NCI-H524 (cell line): Measurements from ENCODE around the gene TMEM175.
A peak's percentile ranks its signal among the peaks of the same experiment; 100 is the strongest.

Experiments
- DNase-seq, 2 experiments: peaks; one replicate each; lab custom pipeline; 2025; lab: John Stamatoyannopoulos, UW

Gene TMEM175

GRCh38 chr4:959338-960139, 27.3 kb downstream of the TMEM175 start:
- no peak for DNase-seq

- no peak for DNase-seq
Measured at GRCh38 chr4:960140-960635, 27.9 kb downstream of the TMEM175 start.

DNA sequence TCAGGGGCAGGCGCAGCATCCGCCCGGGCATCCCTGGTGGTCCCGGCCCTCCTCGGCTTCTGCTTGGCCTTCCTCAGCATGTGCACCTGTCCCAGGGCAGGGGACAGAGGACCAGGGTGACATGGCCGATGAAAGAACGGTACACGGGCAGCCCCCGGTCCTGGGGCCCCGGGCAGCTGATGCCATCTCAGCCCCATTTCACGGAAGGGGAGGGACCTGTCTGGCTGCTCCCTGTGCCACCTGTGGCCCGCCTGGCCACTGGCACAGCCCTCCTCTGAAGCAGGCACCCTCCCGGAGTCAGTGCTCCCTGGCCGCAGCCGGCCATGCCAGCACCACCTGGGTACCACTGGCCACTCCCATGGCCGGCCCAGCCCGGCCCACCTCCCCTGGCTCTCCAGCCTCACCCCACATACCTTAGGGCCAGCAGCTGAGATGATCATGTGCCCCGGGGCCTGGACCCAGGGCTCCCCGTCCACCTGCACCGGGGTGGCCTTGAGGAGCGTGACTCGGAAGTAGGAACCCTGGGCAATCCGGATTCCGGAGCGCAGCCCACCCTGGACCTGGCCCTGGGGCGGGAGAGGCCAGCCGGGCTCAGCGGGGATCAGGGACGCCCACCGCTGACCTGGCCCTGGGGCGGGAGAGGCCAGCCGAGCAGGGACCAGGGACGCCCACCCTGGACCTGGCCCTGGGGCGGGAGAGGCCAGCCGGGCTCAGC, 28.5 kb downstream of the TMEM175 start:
- no peak for DNase-seq

GRCh38 chr4:961351-962230, 29.3 kb downstream of the TMEM175 start:
- DNase-seq, result no peak

GRCh38 chr4:962231-963208, 30.3 kb downstream of the TMEM175 start:
- DNase-seq, result peak in 1 of 2 experiments; percentile 27

DNA sequence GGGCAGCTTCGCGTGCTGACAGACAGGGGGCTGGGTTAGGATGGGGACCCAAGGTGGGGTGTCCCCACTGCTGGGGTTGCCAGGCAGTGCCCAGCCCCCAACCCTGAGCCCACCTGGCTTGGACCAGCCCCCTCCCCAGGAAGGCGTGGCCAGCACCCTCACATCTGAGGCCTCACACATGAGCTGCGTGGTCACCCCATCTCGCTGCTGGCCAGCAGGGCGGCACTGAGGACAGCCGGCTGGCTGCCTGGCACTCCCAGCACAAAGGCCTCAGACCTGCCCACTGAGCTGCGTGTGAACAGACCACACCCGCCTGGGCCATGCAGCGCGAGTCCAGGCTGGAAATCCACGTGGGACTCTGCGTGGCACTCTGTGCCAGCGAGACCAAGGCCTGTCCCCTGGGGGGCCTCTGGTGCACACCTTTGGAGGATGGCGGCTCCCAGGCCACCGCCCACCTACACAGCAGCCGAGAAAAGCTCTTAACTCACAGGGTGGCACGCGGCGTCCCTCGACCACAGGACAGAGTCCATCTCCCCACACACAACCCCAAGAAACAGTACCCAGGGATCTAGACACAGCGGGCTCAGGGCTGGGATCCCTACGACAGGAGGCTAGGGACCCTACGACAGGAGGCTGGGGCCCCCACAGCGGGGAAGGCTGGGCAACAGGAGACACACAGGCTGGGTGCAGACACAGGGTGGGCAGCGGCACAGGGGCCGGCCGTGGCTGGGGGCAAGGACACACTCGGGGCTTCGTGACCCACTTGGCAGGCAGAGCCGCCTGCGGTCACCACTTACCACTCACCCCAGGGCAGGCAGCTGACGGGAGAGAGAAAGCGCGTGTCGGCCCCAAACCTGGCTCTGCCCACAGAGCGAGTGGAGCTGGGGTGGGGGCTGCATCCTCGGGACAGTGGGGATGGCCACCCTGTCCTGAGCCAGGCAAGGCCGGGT, 31.3 kb downstream of the TMEM175 start:
- DNase-seq, result no peak

DNA sequence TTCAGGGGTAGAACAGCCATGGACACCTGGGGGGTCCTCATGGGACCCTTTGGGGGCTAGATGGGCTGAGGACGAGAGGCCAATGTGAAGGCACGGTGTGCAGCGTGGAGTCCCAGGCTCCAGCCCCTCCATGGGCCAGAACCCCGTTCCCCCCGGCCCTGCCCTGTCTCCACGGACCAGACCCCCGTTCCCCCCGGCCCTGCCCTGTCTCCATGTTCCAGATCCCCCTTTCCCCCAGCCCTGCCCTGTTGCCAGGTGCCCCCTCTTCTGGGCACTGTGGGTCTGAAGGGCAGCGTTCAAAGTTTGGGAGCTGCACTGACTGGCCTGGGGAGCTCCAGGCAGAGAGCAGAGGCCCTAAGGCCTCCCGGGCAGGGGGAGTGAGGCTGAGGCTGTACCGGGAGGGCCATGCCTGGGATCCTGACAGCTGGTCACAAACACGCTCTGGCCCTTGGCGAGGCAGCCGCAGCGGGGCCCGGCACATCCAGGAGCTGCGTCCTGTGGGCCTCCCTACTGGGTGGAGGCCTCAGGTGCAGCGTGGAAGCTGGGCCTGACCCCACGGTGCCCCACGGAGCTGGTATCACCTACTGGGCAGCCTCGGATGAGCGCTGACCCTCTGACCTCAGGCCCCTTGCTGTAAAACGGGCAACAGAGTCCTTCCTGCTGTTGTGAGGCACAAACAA, 32.2 kb downstream of the TMEM175 start:
- no peak for DNase-seq

- no peak for DNase-seq
Measured at GRCh38 chr4:965048-965765, 32.9 kb downstream of the TMEM175 start.

DNA sequence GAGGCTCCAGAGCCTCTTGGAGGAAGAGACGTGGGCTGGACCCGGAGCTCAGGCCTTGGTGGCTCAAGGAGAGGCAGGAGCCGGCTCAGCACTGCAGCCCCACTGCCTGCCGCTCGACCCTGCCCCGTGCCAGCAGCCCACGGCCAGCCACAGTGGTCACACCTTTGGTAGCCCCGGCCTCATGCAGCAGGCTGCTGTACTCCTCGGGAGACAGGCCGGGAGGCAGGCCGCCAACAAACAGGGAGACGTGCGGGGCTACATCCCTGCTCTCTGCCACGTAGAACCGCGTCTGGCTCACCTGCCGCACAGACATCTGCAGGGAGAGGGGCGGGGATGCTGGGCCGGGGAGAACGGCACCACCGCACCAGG, 33.5 kb downstream of the TMEM175 start:
- no peak for DNase-seq

GRCh38 chr4:966266-967112, 34.2 kb downstream of the TMEM175 start:
- no peak for DNase-seq

DNA sequence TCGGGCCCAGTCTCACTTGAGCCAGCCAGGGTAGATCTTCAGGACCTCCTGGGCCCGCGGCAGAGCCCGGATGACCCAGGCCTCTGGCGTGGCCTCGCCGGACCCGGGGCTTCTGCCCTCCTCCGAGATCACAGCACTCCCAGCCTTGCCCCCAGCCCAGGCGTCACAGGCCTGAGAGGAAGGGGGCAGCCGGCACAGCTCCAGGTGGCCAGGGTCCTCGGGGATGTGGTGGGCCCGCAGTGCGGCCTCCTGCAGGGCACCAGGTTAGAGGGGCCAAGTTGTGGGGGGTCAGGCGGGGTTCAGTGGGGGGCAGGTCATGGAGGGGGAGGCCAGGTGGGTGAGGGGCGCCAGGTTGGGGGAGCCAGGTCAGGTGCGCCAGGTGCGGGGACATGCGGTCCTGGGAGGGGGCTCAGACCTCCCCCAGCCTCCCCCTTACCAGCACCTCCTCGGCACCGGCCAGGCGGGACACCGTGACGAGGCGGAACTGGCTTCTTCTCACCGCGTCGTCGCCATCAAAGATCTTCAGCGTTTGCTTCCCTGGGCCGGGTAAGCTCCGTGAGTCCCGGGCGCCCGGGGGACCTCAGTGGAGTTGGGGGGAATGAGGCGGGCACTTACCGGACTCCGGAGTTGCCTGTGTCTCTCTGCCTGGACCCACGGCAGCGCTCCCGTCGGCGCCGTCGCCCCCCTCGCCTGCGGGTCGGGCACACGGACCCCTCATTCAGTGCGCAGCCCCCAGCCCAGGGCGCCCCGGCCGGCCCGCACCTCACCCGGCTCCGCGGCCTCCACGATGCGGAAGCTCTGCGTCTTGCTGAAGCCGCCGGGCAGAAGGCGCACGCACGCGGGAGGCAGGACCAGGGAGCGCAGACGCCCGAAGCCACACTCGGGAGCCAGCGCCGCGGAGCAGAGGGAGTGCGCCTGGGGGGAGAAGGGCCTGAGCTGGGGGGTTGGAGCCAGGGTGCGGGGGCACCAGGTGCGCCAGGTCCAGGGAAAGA, 35.1 kb downstream of the TMEM175 start:
- DNase-seq, result no peak

DNA sequence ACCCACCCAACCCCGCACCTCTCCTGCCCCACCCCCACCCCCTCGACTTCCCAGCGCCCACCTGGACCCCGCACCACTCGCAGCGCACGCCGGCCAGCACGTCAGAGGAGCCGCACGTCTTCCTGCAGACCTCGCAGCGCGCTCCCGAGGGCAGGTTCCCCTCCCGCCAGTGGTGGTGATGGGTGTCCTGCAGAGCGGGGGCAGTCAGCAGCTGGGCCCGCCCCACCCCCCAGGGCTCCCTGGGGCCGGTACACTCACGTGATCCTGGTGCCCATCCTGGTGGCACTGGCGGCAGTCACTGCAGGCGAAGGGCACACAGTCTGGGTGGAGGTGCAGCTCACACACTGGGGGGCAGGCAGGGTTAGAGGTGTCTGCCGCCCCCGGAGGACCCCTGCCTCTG, 36.0 kb downstream of the TMEM175 start:
- no peak for DNase-seq

- no peak for DNase-seq
Measured at GRCh38 chr4:968621-969394, 36.5 kb downstream of the TMEM175 start.

DNA sequence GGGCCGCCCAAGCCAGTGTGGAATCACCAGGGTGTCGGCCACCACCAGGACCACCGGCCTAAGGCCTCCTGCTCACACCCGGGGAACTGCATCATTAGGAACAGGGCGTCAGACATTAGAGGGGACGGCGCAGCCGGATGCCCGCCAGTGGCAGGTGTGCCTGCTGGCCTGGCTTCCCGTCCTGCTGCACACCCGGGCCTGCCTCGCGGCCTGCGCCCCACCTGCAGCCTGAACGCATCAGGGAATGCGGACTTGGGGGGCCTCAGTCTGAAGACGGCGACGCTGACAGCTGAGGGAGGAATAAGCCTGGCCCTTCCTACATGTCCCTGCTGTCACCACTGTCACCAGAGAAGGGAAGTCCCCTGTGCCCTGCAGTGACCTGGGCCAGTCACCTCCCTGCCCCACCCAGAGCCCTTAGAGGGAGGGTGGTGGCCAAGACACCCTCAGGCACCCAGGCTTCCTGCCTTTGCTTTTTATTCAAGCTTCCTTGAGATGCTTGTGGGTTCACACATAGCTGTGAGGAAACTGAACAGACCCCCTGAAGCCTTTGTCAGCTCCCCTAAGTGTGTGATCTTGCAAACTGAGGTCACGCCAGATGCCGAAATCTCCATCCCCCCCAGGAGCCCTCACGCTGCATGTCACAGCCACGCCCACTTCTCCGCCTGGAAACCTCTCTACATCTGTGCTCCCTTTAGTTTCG, 37.9 kb downstream of the TMEM175 start:
- DNase-seq, result no peak

DNA sequence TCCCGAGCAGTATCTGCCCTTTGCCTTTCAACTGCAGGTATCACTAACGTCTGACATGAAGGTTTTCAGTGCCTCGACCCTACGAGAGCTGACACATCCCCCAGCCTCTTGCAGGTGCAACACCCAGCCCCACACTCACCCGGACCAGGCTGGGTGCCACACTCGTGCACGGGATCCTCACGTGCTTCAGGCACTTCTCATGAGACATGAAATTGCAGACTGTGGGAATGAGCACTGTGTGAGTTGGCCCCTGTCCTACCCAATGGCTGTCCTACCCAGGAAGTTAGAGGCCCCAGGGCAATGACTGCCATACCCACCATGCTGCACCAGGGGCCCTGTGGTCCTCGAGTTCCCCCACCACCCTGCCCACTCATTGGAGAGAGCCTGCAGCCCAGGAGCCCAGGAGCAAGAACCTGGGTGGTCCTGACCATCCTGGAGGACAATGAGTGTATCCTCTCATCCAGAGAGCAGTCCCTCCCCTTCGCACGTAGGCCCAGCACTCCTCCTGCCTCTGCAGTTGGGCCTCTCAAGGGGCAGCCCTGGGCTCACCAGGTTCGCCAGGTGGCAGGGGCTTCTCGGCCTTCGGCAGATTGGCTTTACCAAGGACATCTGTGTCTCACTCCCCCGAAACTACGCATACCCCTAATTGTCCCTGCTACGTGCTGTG, 38.7 kb downstream of the TMEM175 start:
- DNase-seq, result no peak
